Measurements from ENCODE around the gene VPS37D.
A peak's percentile ranks its signal among the peaks of the same experiment; 100 is the strongest.

Gene VPS37D

GRCh38 chr7:73701357-73701995, 33.8 kb downstream of the VPS37D start:
- DNase-seq (ENCODE audit: extremely low spot score) = peak; percentile 76
- POLR2A ChIA-PET = interaction anchor here (0.7 to 1.6 kb wide), 3 partner anchors 10 to 37 kb away, joined by 3 to 4 read pairs (median 3); partner anchors contain the start of genes ABHD11, BUD23 and DNAJC30
- TF ChIP-seq ZNF384 (IDR thresholded peaks at IDR 0.05) (no peak; the same call in 1 of the 2 replicates), FOXM1 (IDR thresholded peaks at IDR 0.05; ENCODE audit: borderline replicate concordance) (no peak), ELF4 (IDR thresholded peaks at IDR 0.05) (no peak), FOXA1 (IDR thresholded peaks at IDR 0.05) (no peak), ARNT (IDR thresholded peaks at IDR 0.05) (no peak), FOXK2 (IDR thresholded peaks at IDR 0.05) (no peak)
- CTCF ChIA-PET = interaction anchor here (0.8 to 1.5 kb wide), 7 partner anchors 14 to 94 kb away, joined by 3 to 4 read pairs (median 3); partner anchors contain the start of gene STX1A

DNA sequence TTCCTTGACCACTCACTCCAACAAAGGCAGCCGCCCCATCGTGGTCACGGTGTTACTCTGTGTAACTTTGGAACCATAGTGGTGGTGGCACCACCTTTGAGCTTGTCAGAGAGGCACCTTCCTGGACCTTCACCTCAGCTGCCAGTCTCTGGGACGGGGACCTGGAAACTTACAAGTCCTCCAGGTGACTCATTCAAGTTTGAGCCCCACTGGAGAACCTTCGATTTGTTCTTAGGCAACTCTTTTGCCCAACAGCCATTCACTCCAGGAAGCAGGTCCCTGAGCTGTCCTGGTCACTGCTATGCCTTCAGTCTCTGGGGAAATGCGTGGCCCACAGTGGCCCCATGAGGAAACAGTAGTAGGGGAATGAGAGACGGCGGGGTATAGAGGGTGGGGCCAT, 34.6 kb downstream of the VPS37D start:
- CTCF ChIA-PET = interaction anchor here (1.1 to 1.5 kb wide), 3 partner anchors 14 to 33 kb away, joined by 3 to 4 read pairs (median 3); partner anchors contain the start of gene STX1A
- POLR2A ChIA-PET = interaction anchor here (1.6 kb wide), 1 partner anchor 19 kb away, joined by 4 read pairs; the partner anchor contains the start of genes BUD23 and DNAJC30
- no peak for TF ChIP-seq TARDBP (IDR thresholded peaks at IDR 0.05)
- TF ChIP-seq SUZ12 (IDR thresholded peaks at IDR 0.05) = no peak
- no peak for TF ChIP-seq L3MBTL2 (conservative IDR thresholded peaks at IDR 0.05)
- no peak for TF ChIP-seq NFRKB (IDR thresholded peaks at IDR 0.05)
- TF ChIP-seq LEF1 (IDR thresholded peaks at IDR 0.05; ENCODE audit: borderline replicate concordance) = no peak
- TF ChIP-seq PKNOX1 (IDR thresholded peaks at IDR 0.05) = no peak
- TF ChIP-seq FOXA1 (IDR thresholded peaks at IDR 0.05) = no peak
- no peak for TF ChIP-seq ARNT (IDR thresholded peaks at IDR 0.05)
- TF ChIP-seq ZNF384 (IDR thresholded peaks at IDR 0.05) = no peak
- TF ChIP-seq BHLHE40 (IDR thresholded peaks at IDR 0.05; ENCODE audit: borderline replicate concordance) = no peak
- TF ChIP-seq SP1 (IDR thresholded peaks at IDR 0.05) = no peak
- no peak for TF ChIP-seq ELF4 (IDR thresholded peaks at IDR 0.05)
- no peak for TF ChIP-seq FOXK2 (IDR thresholded peaks at IDR 0.05)
- TF ChIP-seq HDGF (IDR thresholded peaks at IDR 0.05; ENCODE audit: borderline replicate concordance) = no peak
- no peak for TF ChIP-seq CTBP1 (IDR thresholded peaks at IDR 0.05; ENCODE audit: borderline replicate concordance)
- no peak for TF ChIP-seq FOXM1 (IDR thresholded peaks at IDR 0.05; ENCODE audit: borderline replicate concordance)
- no peak for DNase-seq (ENCODE audit: extremely low spot score)

GRCh38 chr7:73702665-73703064, 35.0 kb downstream of the VPS37D start:
- no peak for DNase-seq (ENCODE audit: extremely low spot score)
- POLR2A ChIA-PET = no interaction called here
- CTCF ChIA-PET = interaction anchor here (1.1 to 1.5 kb wide), 3 partner anchors 13 to 34 kb away, joined by 3 to 4 read pairs (median 3); partner anchors contain the start of gene STX1A
- no peak for TF ChIP-seq FOXM1 (IDR thresholded peaks at IDR 0.05; ENCODE audit: borderline replicate concordance)
- no peak for TF ChIP-seq FOXK2 (IDR thresholded peaks at IDR 0.05)
- TF ChIP-seq SP1 (IDR thresholded peaks at IDR 0.05) = no peak
- no peak for TF ChIP-seq NFRKB (IDR thresholded peaks at IDR 0.05)
- no peak for TF ChIP-seq BHLHE40 (IDR thresholded peaks at IDR 0.05; ENCODE audit: borderline replicate concordance)
- TF ChIP-seq CTBP1 (IDR thresholded peaks at IDR 0.05; ENCODE audit: borderline replicate concordance) = no peak
- TF ChIP-seq SUZ12 (IDR thresholded peaks at IDR 0.05) = no peak
- TF ChIP-seq ZNF384 (IDR thresholded peaks at IDR 0.05) = no peak
- TF ChIP-seq FOXA1 (IDR thresholded peaks at IDR 0.05) = no peak
- no peak for TF ChIP-seq LEF1 (IDR thresholded peaks at IDR 0.05; ENCODE audit: borderline replicate concordance)
- no peak for TF ChIP-seq TARDBP (IDR thresholded peaks at IDR 0.05)
- TF ChIP-seq L3MBTL2 (conservative IDR thresholded peaks at IDR 0.05) = no peak
- TF ChIP-seq PKNOX1 (IDR thresholded peaks at IDR 0.05) = no peak
- no peak for TF ChIP-seq HDGF (IDR thresholded peaks at IDR 0.05; ENCODE audit: borderline replicate concordance)
- TF ChIP-seq ELF4 (IDR thresholded peaks at IDR 0.05) = no peak
- no peak for TF ChIP-seq ARNT (IDR thresholded peaks at IDR 0.05)

GRCh38 chr7:73703225-73703624, 35.6 kb downstream of the VPS37D start:
- no peak for TF ChIP-seq LEF1 (IDR thresholded peaks at IDR 0.05; ENCODE audit: borderline replicate concordance)
- no peak for TF ChIP-seq ARNT (IDR thresholded peaks at IDR 0.05)
- POLR2A ChIA-PET = no interaction called here
- CTCF ChIA-PET = no interaction called here
- DNase-seq (ENCODE audit: extremely low spot score) = no peak

GRCh38 chr7:73703757-73704639, 36.4 kb downstream of the VPS37D start:
- ChIA-PET POLR2A (interaction anchor here (0.6 kb wide), 1 partner anchor 13 kb away, joined by 3 read pairs; no protein-coding TSS in a partner anchor), CTCF (no interaction called here)
- no peak for TF ChIP-seq SUZ12 (IDR thresholded peaks at IDR 0.05)
- peak; percentile 77 for DNase-seq (ENCODE audit: extremely low spot score)

DNA sequence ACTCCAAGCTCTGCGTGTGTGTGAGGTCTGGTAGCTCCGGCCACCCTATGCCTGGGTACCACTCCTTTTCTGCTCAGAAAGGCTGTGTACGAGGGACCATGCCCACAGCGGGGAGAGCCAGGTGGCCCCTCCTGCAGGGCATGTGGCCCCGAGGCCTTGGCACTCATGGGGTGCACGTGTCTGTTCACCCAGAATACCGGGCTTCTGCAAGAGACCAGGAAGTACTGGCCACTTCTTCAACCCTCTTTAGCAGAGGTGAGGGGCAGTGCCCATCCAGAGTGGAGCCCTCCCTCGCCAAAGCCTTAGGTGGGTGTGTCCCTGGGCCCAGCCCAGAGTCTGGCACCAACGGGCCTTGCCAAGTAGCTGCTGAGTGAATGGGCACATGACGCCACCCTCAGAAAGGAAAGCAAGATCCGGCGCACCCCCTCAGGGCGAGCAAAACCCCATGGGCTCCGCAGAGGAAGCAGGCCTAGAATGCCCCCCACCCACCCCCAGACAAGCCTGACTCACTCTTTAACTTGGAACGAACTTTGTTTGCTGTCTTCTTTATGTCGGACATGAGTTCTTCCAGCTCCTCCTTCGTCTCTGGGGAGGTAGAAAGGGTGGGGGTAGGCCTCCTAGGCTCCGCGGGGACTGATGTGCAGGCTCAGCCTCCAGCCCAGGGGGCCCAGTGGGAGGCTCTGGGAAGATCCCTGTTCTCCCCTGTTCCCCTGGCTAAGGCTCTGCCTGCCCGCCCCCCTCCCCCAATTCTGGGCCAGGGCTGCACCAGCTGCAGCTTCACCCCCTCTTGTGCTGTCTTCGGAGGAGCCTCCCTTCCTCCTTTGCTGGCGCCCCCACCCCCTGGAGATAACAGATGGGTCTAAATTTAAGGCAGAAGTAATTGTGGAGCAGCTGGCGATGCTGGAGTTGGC, 37.3 kb downstream of the VPS37D start:
- ChIA-PET CTCF (no interaction called here), POLR2A (interaction anchor here (0.6 to 0.8 kb wide), 2 partner anchors 12 to 21 kb away, joined by 3 read pairs; no protein-coding TSS in a partner anchor)
- TF ChIP-seq TARDBP (IDR thresholded peaks at IDR 0.05) (no peak), ELF4 (IDR thresholded peaks at IDR 0.05) (no peak), ZNF384 (IDR thresholded peaks at IDR 0.05) (no peak), FOXK2 (IDR thresholded peaks at IDR 0.05) (no peak), CTBP1 (IDR thresholded peaks at IDR 0.05; ENCODE audit: borderline replicate concordance) (no peak), NFRKB (IDR thresholded peaks at IDR 0.05) (no peak), SP1 (IDR thresholded peaks at IDR 0.05) (no peak), L3MBTL2 (conservative IDR thresholded peaks at IDR 0.05) (no peak), FOXA1 (IDR thresholded peaks at IDR 0.05) (no peak), PKNOX1 (IDR thresholded peaks at IDR 0.05) (no peak), ARNT (IDR thresholded peaks at IDR 0.05) (no peak), FOXM1 (IDR thresholded peaks at IDR 0.05; ENCODE audit: borderline replicate concordance) (no peak), HDGF (IDR thresholded peaks at IDR 0.05; ENCODE audit: borderline replicate concordance) (no peak)
- no peak for DNase-seq (ENCODE audit: extremely low spot score)
